K562 (cell line): Measurements from ENCODE around the gene PGS1. TPM values are rescaled to one million over a fixed set of nuclear protein-coding genes. Genes with fewer than 3 reads are reported as not detected.

Source experiments
- ATAC-seq: fragments of 200-7000 bp; cut with Tn5 transposase; 3 replicates; pipeline ENCODE4 v1.9.1; 2020; ENCODE audit warnings: moderate library complexity
- BruUV-seq: library from RNA; stranded (reverse); fragments of 400-500 nt; replicated peaks from 2 replicates; lab custom pipeline; 2021; lab: Mats Ljungman, UMichigan
- CTCF ChIA-PET: fragments of 300-600 bp; formaldehyde crosslinking; extraction: SDS; loops from one replicate; lab custom pipeline; 2021; ENCODE audit warnings: low intra/inter-chr PET ratio; lab: Yijun Ruan, JAX
- POLR2A ChIA-PET: fragments of 300-600, 350-650 bp; sonication (Branson Sonifier 250); formaldehyde crosslinking; extraction: SDS; loops from one replicate; lab custom pipeline; 2021; ENCODE audit warnings: antibody characterized with exemption, inconsistent platforms; lab: Yijun Ruan, JAX
- DNase-seq, 4 experiments: peaks; one replicate each; pipeline versions ENCODE4 v3.0.0 to v3.0.0-alpha.2; 2011 to 2018; ENCODE audit warnings: low spot score in 3 of 4, mixed read lengths in 3 of 4; ENCODE audit errors: extremely low read depth in 1 of 4
- FAIRE-seq: peaks from 2 replicates; lab custom pipeline; 2011; peaks lifted over from hg19 to GRCh38; lab: Jason Lieb, UNC
- H2AFZ ChIP-seq: 2 replicates; pipeline ENCODE4 v1.6.0; 2011; ENCODE audit warnings: low read depth, low read length, control low read depth, inconsistent platforms
- H3K27ac ChIP-seq: fragments of 200-600 bp; 3 replicates; pipeline ENCODE4 v1.8.0; 2011; ENCODE audit warnings: low read depth, mild to moderate bottlenecking, control low read depth, inconsistent platforms, low read length, moderate library complexity, mixed read lengths; ENCODE audit errors: extremely low read depth
- H3K27me3 ChIP-seq, 2 experiments: fragments of 300-600 bp in 1 of 2; 2 replicates in 1 of 2; 3 replicates in 1 of 2; pipeline versions ENCODE4 v1.6.0 to v1.8.0; 2011; ENCODE audit warnings: inconsistent platforms in 2 of 2, low read length in 2 of 2, mild to moderate bottlenecking in 1 of 2, mixed read lengths in 1 of 2, moderate library complexity in 1 of 2; ENCODE audit not compliant: control insufficient read depth in 2 of 2, insufficient read depth in 2 of 2
- H3K36me3 ChIP-seq: fragments of 300-600 bp; 3 replicates; pipeline ENCODE4 v1.8.0; 2011; ENCODE audit warnings: mild to moderate bottlenecking, low read length, inconsistent platforms; ENCODE audit not compliant: control insufficient read depth, insufficient read depth
- H3K4me1 ChIP-seq, 2 experiments: fragments of 200-600 bp in 1 of 2; replicated peaks in 1 of 2; 2 replicates in 1 of 2; 3 replicates in 1 of 2; pipeline versions ENCODE4 v1.5.1 to v1.8.0; 2011; ENCODE audit warnings: inconsistent platforms in 2 of 2, low read length in 2 of 2, mild to moderate bottlenecking in 1 of 2, mixed read lengths in 1 of 2, moderate library complexity in 1 of 2; ENCODE audit not compliant: control insufficient read depth in 2 of 2, insufficient read depth in 2 of 2
- H3K4me2 ChIP-seq: 2 replicates; pipeline ENCODE4 v1.6.1; 2011; ENCODE audit warnings: low read length, control low read depth, inconsistent platforms, mixed read lengths; ENCODE audit not compliant: insufficient read depth
- H3K4me3 ChIP-seq: fragments of 200-600 bp; sonication (generic), shearing (Covaris generic); 2 replicates; pipeline ENCODE4 v1.5.1; 2016; ENCODE audit warnings: control low read depth, inconsistent platforms
- H3K79me2 ChIP-seq: fragments of 200-600 bp; 3 replicates; pipeline ENCODE4 v1.8.0; 2011; ENCODE audit warnings: low read length, inconsistent platforms; ENCODE audit not compliant: control insufficient read depth, insufficient read depth
- H3K9ac ChIP-seq, 2 experiments: 2 replicates each; pipeline versions ENCODE4 v1.6.0 to v1.6.1; 2011; ENCODE audit warnings: low read depth in 2 of 2, low read length in 2 of 2, control low read depth in 1 of 2, inconsistent platforms in 1 of 2, mild to moderate bottlenecking in 1 of 2, mixed read lengths in 1 of 2; ENCODE audit not compliant: insufficient read depth in 1 of 2
- H3K9me1 ChIP-seq: one replicate; pipeline ENCODE4 v1.6.0; 2011; ENCODE audit warnings: inconsistent platforms, mild to moderate bottlenecking, low read length, moderate library complexity; ENCODE audit not compliant: control insufficient read depth, insufficient read depth
- H3K9me3 ChIP-seq: replicated peaks from 2 replicates; pipeline ENCODE4 v1.5.1; 2011; ENCODE audit warnings: low read depth, low read length, inconsistent platforms; ENCODE audit not compliant: control insufficient read depth, insufficient read depth
- H4K20me1 ChIP-seq: replicated peaks from 2 replicates; pipeline ENCODE4 v1.6.1; 2011; ENCODE audit warnings: low read length, inconsistent platforms, mixed read lengths; ENCODE audit not compliant: control insufficient read depth, insufficient read depth
- HNRNPH1 ChIP-seq: fragments of 200-400 bp; formaldehyde crosslinking; optimal IDR thresholded peaks from 2 replicates; pipeline ENCODE3; 2017; ENCODE audit warnings: low read depth, mild to moderate bottlenecking, low read length, moderate library complexity
- MTA3 ChIP-seq: fragments of 450-650 bp; formaldehyde crosslinking; IDR thresholded peaks from 2 replicates; pipeline ENCODE4 v1.6.1; 2017; ENCODE audit warnings: mild to moderate bottlenecking, borderline replicate concordance
- NFATC3 ChIP-seq: fragments of 450-650 bp; IDR thresholded peaks from 2 replicates; pipeline ENCODE4 v1.6.1; 2017; ENCODE audit warnings: mild to moderate bottlenecking
- NFIC ChIP-seq: fragments of 450-650 bp; IDR thresholded peaks from 2 replicates; pipeline ENCODE4 v1.6.1; 2017; ENCODE audit warnings: mild to moderate bottlenecking, inconsistent platforms
- NFIX ChIP-seq: fragments of 250-450 bp; sonication (Bioruptor Pico); IDR thresholded peaks from 2 replicates; pipeline ENCODE4 v1.4.0; 2020; ENCODE audit warnings: low read depth, mild to moderate bottlenecking, moderate library complexity
- RBM39 ChIP-seq: fragments of 200-400 bp; formaldehyde crosslinking; optimal IDR thresholded peaks from 2 replicates; pipeline ENCODE3; 2018; ENCODE audit warnings: low read depth, low read length
- TAF9B ChIP-seq: fragments of 450-650 bp; IDR thresholded peaks from 2 replicates; pipeline ENCODE4 v1.6.1; 2018; ENCODE audit warnings: mild to moderate bottlenecking; ENCODE audit not compliant: partially characterized antibody
- ZNF23 ChIP-seq: fragments of 250-450 bp; sonication (Bioruptor Pico); IDR thresholded peaks from 2 replicates; pipeline ENCODE4 v1.4.0; 2020; ENCODE audit warnings: mild to moderate bottlenecking
- ZNF57 ChIP-seq: fragments of 450-650 bp; formaldehyde crosslinking; IDR thresholded peaks from 2 replicates; pipeline ENCODE4 v1.4.0; 2020; ENCODE audit warnings: mild to moderate bottlenecking, moderate library complexity
- WGBS: fragments of 100-300 bp; shearing (Covaris generic); methylation state at CpG from one replicate; pipeline ENCODE4 v1.1.6; 2016; ENCODE audit warnings: low coverage, mixed read lengths; ENCODE audit not compliant: insufficient coverage; ENCODE audit errors: missing lambda C conversion rate; 5-methylcytosine and 5-hydroxymethylcytosine counted together
- in situ Hi-C: fragments of 300-500 bp; cut with MboI; formaldehyde crosslinking; loops from 4 replicates; pipeline ENCODE4 v1.15.0; 2018; ENCODE audit warnings: inconsistent platforms, mixed read lengths
- intact Hi-C: fragments of 100-400 bp; cut with micrococcal nuclease; formaldehyde crosslinking; loops from 2 replicates; pipeline ENCODE4 v1.14.2; 2022
- polyA plus RNA-seq, 8 experiments: library from polyadenylated mRNA; depleted of rRNA in 4 of 8; stranded (reverse) in 5 of 8; unstranded in 3 of 8; fragments of >200 nt; fragmentation: Nextera tagmentation in 2 of 8; fragmentation: Illumina TruSeq in 1 of 8; extraction: Ambion mirVana in 2 of 8; extraction: Trizol in 1 of 8; gene quantifications; 2 replicates each; pipeline versions ENCODE4 v1.2.1 to v1.2.3, GENCODE V29; 2011 to 2014; ENCODE audit warnings: inconsistent platforms in 1 of 8, missing spikeins in 1 of 8
- total RNA-seq, 7 experiments: library from RNA; depleted of rRNA in 6 of 7; stranded (reverse); fragments of >200 nt in 6 of 7; fragmentation: Illumina TruSeq in 2 of 7; extraction: Trizol in 2 of 7; gene quantifications; 2 replicates each; pipeline versions ENCODE4 v1.2.1 to v1.2.3, GENCODE V29; 2011 to 2021; ENCODE audit warnings: low replicate concordance in 1 of 7
- TF ChIP-seq, protein P1 (sequence below): sonication (generic); formaldehyde crosslinking; IDR thresholded peaks from 2 replicates; pipeline ENCODE4 v1.8.0; 2023; ENCODE audit warnings: mild to moderate bottlenecking, missing genetic modification reagents

Gene PGS1
- total and polyA plus RNA-seq, 9 of the 15 experiments (the other 6 are each of a cell fraction or from before 2014, with no cell fraction given) = 1.3 to 39.4 (median 22.3) TPM

DNA sequence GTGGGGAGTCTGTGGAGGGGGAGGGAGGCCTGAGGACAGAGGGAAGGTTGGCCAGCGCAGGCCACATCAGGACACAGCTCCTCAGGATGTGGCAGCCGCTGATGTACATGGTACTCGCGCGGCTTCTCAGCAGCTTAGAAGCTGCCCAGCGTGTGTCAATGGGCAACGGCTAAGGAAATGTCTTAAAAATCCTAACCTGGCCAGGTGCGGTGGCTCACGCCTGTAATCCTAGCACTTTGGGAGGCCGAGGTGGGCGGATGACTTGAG, 53.2 kb downstream of the PGS1 start:
- no TSS peak for BruUV-seq
- no peak overlapping the region for H3K4me3 ChIP-seq
- TF ChIP-seq HNRNPH1 = no peak
- no peak for TF ChIP-seq ZNF23 (CRISPR knock-in tag)
- TF ChIP-seq NFATC3 = no peak
- TF ChIP-seq TAF9B = no peak
- TF ChIP-seq, protein P1, sequence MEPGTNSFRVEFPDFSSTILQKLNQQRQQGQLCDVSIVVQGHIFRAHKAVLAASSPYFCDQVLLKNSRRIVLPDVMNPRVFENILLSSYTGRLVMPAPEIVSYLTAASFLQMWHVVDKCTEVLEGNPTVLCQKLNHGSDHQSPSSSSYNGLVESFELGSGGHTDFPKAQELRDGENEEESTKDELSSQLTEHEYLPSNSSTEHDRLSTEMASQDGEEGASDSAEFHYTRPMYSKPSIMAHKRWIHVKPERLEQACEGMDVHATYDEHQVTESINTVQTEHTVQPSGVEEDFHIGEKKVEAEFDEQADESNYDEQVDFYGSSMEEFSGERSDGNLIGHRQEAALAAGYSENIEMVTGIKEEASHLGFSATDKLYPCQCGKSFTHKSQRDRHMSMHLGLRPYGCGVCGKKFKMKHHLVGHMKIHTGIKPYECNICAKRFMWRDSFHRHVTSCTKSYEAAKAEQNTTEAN (CRISPR knock-in tag) = no peak
- TF ChIP-seq MTA3 = no peak
- TF ChIP-seq ZNF57 = no peak
- TF ChIP-seq NFIC = no peak
- no peak for TF ChIP-seq NFIX (CRISPR knock-in tag)
- TF ChIP-seq RBM39 = no peak
- TF ChIP-seq, all 486 proteins: peak for 0
- H3K9me1 ChIP-seq = no peaks in the 10 kb centered on the region
- H3K4me1 ChIP-seq = peaks cover 0 to 12% of the 10 kb centered on the region in 2 experiments; a peak in 1 of 5 replicates
- H2AFZ ChIP-seq = no peak overlapping the region
- 82% methylated on average over 8 of the region's 11 CpGs for WGBS
- peaks cover 10% of the 10 kb centered on the region; the same call in 1 of the 3 replicates for H3K36me3 ChIP-seq
- CTCF ChIA-PET = no interaction called here
- no peak overlapping the region for H3K27ac ChIP-seq
- H3K27me3 ChIP-seq = peaks cover 0 to 17% of the 10 kb centered on the region in 2 experiments; a peak in 2 of 5 replicates
- intact Hi-C loops (no loop called here), in situ Hi-C loops (no loop called here)
- DNase-seq = no peak
- no peak for FAIRE-seq
- peak overlapping the region in 1 of 2 experiments; percentile 7; a peak in 1 of 4 replicates for H3K9ac ChIP-seq
- H3K79me2 ChIP-seq = no peaks in the 10 kb centered on the region
- 0 out of 2 replicates have a peak, but pooled peaks cover 4% of the 10 kb centered on the region for H4K20me1 ChIP-seq
- POLR2A ChIA-PET = interaction anchor here (0.6 to 1.3 kb wide), 3 partner anchors 14 to 238 kb away, joined by 3 to 4 read pairs (median 4); no protein-coding TSS in a partner anchor
- H3K9me3 ChIP-seq = no peaks in the 10 kb centered on the region
- ATAC-seq = no peak
- H3K4me2 ChIP-seq = no peak overlapping the region
